NCI-H1436 (cell line): Measurements from ENCODE around the gene SCAMP5.
A peak's percentile ranks its signal among the peaks of the same experiment; 100 is the strongest.

Experiments used
- DNase-seq: peaks from one replicate; lab custom pipeline; 2025; lab: John Stamatoyannopoulos, UW

The SCAMP5 gene

DNA sequence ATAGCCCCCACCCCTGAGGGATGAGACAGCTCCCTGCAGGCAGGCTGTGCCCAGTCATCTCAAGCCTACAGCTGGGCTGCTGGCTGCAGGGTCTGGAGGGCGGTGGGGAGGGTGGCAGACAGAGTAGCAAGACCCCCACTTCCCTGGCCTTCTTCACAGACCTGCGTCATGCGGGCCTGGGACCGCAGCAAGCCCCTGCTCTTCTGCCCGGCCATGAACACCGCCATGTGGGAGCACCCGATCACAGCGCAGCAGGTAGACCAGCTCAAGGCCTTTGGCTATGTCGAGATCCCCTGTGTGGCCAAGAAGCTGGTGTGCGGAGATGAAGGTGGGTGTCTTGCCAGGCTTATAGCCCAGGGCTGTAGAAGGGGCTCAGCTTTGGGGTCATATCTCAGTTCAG lies 53.0 kb downstream of the SCAMP5 start:
- DNase-seq: no peak

DNA sequence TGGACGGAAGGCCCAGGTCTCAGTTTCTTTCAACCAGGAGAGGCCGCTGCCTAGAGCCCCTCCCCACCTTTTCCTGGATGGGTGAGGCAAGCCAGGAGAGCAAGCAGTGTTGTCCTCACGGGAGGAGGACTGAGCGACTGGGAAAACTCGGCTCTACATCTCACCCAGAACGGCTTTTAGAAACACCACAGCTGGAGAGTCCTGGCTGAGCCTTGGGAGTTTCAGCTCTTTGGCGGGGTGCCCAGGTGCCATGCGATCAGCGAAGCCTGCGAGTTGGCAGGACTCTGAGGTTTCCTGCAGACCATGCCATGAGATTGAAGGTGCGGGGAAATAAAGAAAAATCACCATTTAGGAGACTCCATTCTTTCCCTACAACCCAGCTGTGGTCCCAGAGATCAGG lies 54.0 kb downstream of the SCAMP5 start:
- DNase-seq: no peak

DNA sequence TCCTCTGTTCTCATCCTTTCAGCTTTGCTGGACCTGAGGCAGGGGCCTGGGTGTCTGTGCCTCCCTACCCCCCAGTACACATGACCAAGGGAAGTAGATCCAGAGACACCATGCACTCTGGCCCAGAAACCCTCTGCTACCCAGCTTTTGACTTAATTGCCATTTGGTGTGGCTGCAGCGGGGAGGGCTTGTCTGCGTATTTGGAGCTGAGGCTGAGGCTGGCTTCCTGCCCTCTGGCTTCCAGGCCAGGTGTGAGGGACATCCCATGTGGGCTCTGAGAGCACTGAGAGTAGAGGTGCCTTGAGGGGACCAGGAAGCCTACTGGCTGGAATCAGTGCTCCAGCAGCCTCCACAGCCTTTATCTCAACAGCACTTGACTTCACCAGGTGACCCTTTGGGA lies 54.9 kb downstream of the SCAMP5 start:
- no peak for DNase-seq

DNA sequence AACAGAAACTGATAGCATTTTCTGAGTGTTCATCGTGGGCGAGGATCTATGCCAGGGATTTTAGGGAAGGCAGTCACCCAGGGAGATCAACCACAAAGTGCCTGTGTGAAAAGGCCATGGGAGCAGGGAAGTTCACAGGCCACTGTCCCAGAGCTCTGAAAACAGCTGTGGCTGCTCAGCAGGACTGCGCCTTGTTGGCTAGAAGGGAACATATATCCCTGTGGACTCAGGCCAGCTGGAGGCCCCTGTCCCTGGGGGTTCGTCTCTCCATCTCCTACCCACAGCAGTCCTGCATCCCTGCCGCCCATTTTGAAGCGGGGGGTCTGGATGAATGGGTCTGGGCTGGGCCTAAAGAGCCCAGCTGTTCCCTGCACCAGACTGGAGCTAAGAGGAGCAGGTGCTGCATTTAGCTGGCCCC lies 55.8 kb downstream of the SCAMP5 start:
- no peak for DNase-seq

DNA sequence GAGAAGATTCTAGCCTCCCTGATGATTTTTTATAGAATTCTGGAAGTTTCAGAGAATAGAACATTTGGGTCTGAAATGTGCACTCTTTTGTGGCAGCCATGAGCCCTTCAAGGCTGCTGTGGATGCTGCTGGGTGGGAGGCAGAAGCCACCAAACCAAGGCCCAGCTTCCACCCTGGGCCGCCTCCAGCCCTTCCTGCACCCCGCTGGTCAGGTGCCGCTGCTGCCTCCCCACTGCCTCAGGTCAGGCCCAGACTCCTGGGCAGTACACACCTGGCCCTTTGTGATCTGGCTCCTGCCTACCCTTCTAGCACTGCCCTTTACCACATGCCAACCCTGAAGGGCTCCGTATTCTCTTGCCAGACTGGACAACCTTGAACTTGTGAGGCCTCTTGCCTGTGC lies 56.3 kb downstream of the SCAMP5 start:
- DNase-seq: no peak

DNA sequence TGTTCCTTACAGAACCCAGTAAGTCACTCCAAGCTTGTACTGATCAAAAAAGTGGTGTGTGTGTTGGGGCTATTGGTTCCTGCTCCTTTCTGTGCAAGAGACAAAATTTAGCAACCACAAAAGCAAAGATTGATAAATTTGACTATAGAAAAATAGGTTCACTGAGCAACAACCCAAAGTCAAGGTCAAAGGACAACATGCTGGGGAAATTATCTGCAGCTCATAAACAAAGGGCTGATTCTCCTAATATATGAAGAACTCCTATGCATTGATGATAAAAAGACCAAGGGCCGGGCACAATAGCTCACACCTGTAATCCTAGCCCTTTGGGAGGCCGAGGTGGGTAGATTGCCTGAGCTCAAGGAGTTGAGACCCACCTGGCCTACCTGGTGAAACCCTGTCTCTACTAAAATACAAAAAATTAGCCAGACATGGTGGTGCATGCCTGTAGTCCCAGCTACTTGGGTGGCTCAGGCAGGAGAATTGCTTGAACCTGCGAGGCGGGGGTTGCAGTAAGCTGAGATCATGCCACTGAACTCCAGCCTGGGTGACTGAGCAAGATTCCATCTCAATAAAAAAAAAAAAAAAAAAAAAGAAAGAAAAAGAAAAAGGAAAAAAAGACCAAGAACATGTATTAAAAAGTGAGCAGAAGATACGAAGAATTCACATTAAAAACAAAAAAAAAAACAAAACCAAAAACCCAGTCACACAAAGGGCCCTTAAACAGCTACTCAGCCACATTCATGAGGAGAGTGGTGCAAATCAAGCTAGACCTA lies 57.8 kb downstream of the SCAMP5 start:
- DNase-seq: no peak

DNA sequence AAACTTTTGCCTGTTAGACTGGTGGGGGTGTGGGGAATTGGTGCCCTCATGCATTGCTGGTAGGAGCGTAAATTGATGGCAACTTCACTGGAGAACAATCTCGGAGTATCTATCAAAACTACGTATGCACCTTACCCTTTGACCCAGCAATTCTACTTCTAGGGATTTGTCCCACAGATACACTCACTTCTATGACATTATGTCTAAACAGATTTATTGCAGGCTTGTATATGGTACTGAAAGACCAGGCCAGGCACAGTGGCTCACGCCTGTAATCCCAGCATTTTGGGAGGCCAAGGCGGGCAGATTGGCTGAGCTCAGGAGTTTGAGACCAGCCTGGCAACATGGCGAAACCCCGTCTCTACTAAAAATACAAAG lies 58.4 kb downstream of the SCAMP5 start:
- DNase-seq: no peak

DNA sequence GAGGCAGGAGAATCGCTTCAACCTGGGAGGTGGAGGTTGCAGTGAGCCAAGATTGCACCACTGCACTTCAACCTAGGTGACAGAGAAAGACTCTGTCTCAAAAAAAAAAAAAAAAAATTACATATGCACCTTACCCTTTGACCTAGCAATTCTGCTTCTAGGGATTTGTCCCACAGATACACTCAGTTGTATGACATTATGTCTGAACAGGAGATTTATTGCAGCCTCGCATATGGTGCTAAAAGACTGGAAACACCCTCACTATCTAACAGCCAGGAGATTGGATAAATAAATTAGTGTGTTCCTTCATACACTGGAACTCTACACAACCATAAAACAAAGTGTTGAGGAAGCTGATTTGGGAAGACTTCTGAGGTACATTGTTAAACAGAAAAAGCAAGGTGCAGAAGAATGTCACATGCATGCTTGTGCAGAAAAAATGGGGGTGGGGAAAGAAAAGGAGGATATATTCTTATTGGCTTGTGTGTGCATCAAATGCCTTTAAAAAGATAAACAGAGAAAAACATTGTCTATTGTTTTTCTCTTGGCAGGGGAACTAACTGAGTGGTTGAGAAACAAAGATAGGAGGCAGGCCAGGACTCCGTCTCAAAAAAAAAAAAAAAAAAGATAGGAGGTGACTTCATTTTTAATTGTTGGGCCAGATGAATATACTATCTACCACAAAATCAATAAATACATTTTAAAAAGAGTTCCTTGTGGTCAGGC lies 59.0 kb downstream of the SCAMP5 start:
- no peak for DNase-seq

DNA sequence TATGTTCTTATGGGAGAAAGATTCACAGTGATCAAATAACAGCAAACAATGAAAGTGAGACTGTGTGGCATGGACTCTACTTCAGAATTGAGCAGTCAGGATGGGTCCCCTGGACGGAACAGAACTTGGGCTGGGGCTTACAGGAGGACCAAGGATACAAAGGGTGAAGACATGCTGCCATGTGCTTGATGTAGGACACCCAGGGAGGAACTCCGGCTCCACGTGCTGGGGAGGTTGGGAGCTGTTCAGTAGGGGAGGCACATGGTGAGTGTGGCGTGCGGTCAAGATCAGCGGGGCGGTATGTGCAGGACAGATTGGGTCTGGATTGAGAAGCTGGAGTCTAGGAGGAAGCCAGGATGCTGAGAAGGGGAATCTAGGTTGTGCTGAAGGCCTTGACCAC lies 60.7 kb downstream of the SCAMP5 start:
- no peak for DNase-seq

DNA sequence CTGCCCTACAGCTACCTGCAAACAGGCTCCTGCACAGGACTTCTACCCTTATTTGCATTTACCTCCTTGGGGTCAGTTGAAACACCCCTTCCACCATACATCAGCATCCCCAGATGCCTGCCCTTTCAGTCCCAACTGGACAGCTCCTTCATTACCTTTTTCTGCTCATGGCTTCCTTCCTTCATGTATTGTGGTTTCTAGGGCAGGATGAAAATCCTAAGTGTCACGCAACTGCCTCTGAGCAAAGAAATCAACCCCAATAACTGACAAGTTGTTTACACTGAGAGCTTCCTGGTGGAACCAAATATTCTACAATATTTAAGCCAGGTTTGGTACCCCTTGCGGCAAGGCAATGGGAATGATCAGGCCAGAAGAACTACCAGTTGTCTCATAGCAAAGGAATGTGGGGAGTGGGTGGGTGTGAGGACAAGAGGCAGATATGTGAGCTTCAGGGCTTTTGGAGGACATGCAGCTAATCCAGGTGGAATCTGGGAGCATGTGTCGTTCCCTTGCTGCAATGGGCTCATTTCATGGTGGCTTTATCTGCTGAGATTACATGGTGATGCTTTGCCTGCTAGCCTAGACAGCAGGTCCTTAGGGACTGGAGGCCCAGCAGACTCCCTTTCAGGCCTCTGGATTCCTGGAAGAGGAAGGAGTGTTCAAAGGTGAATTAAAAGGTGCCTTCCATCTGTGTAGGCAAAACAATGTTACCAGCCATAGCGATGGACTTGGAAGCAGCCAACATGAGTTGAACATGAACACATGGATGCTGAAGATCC lies 63.0 kb downstream of the SCAMP5 start:
- no peak for DNase-seq

DNA sequence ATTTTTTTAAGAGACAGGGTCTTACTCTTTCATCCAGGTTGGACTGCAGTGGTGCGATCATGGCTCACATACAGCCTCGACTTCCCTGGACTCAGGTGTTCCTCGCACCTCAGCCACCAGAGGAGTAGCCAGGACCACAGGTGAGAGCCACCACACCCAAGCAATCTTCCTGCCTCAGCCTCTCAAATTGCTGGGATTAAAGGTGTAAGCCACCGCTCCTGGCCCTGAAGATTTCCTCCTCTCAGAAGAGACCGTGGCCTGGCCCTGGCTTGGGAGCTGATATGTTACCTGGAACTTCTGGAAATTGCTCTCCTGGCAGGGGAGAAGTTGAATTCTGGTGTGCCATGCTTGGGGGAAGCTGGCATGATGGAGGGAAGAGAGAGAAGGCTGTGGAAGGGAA lies 64.2 kb downstream of the SCAMP5 start:
- DNase-seq: no peak

DNA sequence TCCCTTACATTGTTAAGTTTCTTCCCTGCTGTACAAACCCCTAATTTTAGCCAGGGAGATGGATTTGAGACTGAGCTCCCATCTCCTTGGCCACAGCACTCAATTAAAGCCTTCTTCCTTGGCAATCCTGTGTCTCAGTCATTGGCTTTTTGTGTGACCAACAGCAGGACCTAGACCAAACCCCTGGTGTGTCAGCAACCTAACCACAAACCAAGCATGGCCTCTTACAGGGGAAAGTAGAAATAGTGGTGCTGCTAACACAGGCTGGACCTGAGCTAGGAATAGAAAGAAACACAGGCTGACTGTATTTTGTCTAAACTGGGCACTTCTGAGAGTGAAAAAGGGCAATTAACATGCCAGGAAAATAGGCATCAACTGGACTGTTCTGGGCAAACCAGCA lies 65.9 kb downstream of the SCAMP5 start:
- no peak for DNase-seq

DNA sequence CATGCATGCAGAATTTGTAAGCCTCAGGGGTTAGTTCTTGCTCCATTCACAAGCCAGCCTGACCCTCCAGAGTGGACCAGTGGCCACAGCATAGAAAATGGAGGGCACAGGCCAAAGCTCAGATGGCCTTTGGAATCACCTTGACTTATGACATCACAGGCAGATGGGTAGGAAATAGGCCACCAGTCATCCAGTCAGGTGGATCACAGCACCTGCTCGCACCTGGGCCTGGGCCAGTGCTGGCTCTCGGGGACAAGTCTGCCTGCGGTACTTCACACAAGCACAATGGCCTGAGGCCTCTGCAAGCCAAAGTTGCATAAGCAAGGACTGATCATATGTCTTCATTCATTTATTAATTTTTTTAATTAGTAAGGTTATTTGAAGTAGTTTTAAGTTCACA lies 67.3 kb downstream of the SCAMP5 start:
- DNase-seq: no peak

DNA sequence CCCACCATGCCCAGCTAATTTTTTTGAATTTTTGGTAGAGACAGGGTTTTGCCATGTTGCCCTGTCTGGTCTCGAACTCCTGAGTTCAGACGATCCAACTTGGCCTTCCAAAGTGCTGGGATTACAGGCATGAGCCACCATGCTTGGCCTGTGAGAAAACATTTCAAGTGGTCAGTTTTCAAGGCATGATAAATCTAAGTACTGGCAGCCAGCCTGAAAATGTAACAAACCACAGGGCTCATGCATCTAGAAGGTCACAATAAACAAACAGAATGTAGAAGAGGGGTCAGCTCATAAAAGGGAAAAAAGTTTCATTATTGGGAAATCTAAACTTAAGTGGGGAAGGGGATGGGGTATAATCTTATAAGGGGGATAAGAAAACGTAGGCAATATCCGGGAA lies 68.0 kb downstream of the SCAMP5 start:
- DNase-seq: no peak

DNA sequence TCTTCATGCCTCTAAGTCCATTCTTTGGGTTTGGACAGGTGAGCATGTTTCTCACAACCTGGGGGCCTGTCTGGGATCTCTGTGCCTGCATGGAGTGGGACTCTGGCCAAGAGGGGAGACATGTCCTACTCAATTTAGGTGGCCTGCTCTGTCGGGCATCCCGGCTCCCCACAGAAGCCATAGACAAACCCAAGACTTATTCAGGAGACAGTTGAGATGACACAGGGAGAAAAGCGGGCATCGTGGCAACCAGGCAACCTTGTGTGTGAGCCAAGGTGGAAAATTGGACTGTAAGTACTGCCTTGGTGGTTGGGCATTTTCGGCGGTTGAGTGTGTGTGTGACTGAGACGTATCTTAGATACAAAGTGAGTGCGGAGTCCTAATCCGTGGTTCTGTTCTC lies 68.5 kb downstream of the SCAMP5 start:
- DNase-seq: no peak

DNA sequence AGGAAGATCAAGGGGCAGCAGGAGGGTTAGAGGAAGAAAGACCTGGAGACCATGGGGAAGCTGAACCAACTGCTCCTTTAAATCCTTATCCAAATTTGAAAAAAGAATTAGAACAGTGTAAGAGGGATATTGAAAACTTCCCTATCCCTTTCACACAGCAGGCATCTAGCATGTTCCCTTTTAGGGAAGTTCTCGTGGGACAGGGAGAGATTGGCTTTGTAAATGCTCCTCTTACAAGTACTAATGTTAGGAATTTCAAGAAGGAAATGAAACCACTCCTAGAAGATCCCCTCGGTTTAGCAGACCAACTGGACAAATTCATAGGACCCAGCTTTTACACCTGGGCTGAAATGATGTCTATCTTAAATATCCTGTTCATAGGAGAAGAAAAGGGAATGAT lies 69.5 kb downstream of the SCAMP5 start:
- DNase-seq: no peak

DNA sequence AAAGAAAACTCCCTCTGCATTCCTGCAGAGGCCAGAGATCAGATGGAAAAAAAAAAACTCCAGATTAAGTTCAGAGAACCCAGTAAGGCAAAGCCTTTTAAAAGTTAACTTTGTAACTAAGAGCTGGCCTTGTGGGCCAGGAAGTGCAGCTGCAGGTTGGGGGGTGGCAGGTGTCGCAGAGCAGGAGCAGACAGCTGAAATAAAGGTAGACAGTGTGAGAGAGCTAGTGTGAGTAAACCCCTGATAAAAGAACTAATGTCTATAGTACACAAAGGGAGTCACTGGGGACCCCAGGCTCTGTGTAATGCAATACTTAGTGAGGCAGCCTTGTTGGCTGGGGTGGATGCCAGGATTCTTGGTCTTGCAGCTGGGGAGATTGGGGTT lies 70.1 kb downstream of the SCAMP5 start:
- peak; percentile 81 for DNase-seq

DNA sequence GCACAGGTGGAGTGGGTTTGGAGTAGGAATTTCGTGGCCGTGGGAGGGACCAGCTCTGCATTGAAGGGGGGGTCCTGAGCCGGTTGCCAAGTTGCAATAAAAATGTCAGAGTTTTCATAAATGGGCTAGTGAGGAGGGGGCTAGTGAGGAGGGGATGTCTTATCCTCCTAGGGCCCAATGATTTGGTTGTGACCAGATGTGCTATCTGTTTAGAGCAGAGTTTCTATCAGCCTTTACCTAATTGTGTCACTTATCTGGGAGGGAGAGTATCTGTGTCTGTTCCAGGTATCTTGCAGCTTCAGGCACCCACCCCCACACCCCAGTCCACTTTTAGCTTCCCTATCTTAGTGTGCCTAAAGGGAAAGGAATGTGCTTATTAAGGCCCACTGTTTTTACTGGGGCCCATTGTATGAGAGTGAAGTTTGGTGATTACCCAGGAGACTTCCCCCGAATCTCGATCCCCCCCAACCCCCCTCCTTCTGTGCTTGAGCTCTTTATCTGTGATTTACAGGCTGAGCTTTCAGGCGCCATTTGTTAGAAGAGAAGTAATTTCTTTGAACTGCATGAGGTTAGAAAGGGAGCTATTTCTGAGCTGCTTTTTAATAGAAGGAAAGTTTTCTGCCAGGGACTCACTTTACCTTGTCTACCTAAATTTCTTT lies 70.6 kb downstream of the SCAMP5 start:
- DNase-seq: peak; percentile 26

DNA sequence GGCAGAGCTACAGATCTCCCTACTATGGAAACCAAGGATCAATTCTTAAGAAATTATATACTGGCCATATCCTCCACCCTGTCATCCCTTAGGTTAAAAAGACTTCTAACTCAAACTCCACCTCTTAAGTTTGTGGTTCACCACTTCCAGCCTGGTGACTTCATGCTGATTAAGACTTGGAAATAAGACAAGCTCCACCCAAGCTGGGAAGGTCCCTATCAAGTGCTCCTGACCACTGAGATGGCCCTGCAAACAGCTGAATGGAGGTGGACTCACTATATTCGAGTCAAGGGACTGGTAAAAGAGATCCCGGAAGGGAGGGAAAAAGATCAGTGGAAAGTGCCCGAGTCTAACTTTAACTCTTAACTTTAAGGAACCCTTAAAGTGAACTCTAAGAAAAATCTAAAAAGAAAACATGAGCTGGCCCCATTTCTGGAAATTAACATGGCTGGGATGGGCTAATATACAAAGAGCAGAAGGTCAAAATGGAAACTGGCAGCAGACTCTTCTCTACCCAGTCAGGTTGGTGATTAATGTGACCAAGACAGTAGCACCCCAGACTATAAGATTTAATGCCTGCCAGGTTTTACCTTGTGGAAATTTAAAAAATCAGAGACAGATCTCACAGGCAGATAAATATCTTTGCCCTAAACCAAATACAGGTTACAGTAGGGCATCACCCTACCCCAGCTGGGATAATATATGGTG lies 71.9 kb downstream of the SCAMP5 start:
- DNase-seq: no peak

DNA sequence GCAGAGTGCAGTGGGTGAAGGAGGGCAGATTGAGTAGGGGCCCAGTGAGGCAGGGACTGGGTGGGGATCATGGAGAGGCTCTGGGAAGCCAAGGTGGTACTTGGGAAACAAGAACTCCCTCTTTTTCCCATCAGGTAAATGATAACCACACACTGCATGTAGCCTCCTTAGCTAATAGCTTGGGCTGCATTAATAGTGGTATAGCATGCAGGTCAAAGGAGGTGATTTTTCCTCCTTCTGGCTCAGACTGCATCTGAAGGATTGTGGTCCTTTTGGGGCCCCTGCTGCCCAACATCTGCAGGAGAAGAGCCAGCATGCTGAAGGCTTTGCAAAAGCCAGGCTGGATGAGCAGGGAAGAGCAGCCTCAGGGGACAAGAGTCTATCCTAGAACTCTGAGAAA lies 73.4 kb downstream of the SCAMP5 start:
- DNase-seq: no peak

DNA sequence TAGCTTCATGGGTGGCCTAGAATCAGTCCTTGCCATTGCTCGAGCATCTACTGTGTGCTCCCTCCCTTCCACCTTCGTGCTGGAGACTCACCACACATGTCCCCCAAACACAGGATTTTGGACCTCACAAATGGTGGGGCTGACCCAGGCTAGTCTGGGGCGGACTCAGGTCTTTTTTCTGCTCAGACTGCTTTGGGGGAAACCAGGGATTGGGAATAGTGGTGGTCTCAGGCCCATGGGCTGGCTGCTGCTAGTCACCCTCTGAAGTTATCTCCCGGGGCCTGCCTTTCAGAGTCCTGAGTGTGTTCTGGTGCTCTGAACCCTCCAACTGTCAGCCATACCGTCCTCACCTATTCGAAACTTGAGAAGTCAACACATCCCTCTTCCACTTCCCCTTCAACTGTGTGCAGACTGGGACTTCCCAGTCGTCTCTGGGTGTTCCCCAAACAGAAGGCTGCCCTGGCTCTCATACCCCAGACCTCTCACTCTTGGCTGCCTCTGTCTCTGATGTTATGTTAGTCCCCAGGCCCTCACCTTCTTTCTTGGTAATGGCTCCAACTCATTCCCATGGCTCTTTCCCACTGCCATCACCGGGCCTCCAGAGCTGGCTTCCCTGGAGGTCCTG lies 74.0 kb downstream of the SCAMP5 start:
- DNase-seq: no peak
